T-helper 1 cell (primary cell): ENCODE data around the gene UBE2Q1.
A peak's percentile ranks its signal among the peaks of the same experiment; 100 is the strongest.
"Not testable (repeated sequence)": the region's sequence is repeated elsewhere in the genome, so short reads cannot be mapped to it uniquely, and the experiment has no call there.

ENCODE experiments used
- DNase-seq, 5 donors: peaks; one replicate each; pipeline ENCODE4 v3.0.0-alpha.2; 2012 to 2020

The UBE2Q1 gene

DNA sequence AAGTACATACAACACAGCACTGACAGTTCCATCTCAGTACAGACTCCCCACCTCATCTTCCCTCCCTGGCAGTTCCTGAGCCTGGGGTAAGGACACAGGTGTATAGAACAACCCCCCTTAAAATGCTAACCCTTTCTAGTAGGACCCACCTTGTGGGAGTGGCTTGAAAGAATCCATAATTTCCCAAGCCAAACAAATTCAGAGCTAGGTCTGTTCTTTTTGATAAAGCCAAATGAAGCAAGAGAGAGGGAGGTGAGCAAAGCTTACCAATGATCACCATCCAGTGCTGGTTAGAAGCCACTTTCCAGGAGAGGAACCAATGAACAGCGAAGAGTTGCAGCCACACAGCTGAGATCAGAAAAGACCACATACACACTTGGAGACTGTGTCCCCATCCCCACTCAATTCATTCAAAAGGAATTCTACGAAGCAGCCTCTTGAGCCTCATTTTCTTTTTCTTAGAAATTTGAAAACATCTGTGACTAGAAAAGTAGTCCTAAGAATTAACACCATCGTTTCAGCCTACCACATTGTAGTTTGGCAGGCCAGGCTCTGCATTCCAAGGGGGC is 9.2 kb downstream of the UBE2Q1 start:
- no peak for DNase-seq

- DNase-seq, result no peak
These were observed 10.4 kb downstream of the UBE2Q1 start for GRCh38 chr1:154548028-154548427.

GRCh38 chr1:154547105-154547732 is 11.2 kb downstream of the UBE2Q1 start:
- no peak for DNase-seq

DNA sequence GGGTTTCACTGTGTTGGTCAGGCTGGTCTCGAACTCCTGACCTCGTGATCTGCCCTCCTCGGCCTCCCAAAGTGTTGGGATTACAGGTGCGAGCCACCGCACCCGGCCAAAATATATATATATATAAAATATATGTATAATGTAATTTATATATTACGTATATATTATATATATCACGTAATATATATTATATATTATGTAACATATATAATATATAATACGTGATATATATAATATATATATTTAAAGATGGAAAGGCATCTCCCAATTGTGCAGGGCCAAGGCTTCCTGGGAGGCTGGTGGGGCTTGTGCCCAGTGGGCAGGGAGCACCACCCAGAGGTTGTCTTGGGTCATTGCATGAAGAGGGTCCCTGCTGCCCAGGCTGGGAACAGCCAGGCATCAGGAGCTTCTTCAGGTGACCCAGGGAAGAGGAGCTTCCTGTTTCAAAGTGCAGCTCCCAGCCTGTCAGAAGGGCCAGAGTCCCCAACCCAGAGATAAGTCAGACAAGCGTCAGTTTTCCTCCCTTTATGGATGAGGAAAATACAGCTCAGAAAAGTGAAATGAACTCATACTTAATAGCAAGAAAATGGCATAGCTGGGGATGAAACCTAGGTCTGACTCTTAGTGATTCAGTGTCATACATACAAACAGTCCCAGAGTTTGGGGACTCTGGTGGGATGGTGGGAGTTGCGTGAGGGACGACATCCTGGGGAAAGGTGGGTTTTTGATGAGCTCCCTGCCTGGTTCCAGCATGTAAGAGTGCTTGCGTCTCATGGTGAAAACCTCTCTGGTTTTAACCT is 12.0 kb downstream of the UBE2Q1 start:
- DNase-seq, result peak in 4 of 5 donors; percentile 28 to 56 (median 38)

DNA sequence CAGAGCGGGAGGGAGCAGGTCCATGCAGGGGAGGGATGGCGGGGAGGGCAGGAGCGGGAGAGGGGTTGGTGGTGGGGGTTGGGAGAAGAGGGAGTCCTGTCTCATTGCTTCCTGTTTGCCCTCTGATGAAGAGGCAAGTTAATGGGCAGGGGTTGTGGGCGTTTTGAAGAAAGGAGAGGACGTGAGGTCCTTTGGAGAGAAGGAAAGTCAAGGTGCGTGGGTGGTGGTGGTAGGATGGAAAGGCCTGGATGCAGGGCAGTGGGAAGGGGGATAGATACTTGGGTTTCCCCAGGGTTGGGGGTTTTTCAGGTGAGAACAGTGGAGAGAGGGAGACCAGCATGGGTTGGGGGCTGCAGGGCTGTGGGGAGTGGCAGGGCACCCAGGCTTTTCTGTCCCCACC is 17.2 kb downstream of the UBE2Q1 start:
- DNase-seq, result no peak

DNA sequence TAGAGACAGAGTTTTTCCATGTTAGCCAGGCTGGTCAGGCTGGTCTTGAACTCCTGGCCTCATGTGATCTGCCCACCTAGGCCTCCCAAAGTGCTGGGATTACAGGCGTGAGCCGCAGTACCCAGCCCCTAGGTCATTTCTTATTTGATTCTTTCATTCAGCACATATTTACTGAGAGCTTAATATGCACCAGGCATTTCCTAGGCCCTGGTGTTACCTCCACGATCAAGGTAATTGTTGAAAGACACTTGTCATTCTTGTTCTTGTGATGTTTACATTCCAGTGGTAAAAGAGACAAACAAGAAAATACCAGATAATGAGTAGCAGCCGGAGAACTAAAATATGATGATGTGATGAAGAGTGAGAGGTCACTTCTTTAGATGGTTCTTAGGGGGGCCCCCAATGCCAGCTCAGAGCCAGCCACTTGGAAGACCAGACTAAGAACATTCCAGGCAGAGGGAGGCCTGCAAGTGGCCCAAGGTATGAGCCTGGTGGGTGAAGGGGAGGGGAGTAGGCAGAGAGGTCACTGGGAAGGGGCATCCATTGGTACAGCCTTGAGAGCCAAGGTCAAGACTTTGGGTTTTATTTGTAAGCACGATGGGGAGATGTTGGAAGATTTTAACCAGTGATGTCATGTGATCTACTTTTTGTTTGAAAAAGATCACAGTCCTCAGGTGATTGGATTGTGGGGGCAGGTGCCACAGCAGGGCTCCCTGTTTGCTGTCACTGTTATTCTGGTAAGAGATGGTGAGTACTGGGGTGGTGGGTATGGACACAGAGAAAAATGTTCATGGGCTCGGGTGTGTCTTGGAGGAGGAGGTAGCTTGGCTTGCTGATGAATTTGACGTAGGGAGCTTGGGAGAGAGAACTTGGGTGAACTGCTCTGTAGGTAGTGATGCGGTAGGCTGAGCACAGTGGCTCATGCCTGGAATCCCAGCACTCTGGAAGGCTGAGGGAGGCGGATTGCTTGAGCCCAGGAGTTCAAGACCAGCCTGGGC is 18.7 kb downstream of the UBE2Q1 start:
- no peak for DNase-seq

DNA sequence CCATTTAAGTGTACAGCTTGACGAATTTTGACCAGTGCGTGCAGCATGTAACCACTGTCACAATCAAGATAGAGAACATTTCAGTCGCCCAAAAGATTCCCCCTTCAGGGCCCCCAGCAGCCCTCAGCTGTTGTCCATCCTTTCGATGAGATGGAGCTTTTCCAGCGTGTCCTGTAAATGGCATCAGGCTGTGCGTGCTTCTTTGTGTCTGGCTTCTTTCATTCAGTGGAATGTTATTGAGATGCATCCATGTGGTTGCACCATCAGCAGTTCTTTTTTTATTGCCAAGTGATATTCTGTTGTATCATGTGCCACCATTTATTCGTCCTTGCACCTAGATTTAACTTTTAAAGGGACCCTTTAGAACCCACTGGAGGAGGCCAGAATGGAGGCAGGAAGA is 21.9 kb downstream of the UBE2Q1 start:
- no peak for DNase-seq

DNA sequence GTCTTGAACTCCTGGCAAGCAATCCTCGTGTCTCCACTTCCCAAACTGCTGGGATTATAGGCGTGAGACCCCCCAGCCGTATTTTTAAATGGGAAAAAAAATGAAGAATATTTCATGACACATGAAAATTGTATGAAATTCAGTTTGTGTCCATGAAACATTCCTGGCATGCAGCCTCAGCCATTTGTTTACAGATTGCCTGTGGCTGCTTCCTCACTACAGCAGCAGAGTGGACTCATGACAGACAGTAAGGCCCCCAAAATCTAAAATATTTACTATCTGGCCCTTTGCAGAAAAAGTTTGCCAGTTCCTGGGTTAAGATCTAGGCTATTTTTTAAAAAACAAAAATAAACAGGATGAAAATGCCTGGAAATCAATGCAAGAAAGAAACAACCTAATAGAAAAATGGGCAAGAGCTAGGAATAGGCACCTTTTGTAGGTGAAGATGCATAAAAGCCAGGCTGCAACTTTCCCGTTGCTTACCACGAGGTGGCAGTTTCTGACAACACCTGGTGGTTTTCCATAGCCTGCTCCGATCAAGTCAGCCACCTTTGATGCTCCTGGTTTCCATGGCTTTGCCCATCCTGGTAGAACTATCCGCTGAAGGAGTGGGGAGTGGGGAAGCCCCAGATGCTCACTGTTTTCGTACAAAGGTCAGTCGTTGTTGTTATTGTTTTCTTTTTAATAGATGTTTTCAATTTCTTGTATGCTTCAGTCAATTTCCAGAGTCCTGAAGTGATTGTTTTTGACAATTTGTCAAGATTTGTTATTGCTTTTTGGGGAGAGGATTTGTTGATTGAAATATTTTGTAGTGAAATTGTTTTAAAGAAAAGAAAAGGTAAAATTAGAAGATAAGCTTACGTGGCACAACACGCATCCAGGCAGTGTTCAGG is 24.3 kb downstream of the UBE2Q1 start:
- DNase-seq, result no peak

DNA sequence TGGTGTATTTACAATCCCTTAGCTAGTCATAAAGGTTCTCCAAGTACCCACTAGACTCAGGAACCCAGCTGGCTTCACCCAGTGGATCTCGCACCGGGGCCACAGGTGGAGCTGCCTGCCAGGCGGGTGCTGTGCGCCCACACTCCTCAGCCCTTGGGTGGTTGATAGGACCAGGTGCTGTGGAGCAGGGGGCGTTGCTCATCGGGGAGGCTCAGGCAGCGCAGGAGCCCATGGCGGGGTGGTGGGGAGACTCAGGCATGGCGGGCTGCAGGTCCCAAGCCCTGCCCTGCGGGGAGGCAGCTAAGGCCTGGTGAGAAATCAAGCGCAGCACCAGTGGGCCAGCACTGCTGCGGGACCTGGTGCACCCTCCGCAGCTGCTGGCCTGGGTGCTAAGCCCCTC is 26.5 kb downstream of the UBE2Q1 start:
- not testable (repeated sequence) for DNase-seq

- no peak for DNase-seq
These were observed 29.2 kb downstream of the UBE2Q1 start for GRCh38 chr1:154529308-154529707.

DNA sequence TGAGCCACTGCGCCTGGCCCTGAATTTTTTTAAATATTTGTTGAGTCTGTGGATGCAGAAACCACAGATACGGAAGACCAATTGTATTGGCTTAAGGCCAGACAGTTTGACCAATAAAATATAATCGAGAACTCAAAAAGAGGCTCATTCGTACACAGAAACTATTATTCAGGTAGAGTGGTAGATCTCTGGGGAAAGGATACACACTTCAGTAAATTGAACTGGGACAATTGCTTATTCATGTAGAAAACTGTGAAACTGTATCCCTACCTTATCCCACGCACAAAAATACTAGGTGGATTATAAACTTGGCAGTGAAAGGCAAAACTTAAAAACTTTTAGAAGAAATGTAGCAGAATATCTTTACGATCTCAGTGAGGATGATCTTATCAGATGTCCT is 31.3 kb downstream of the UBE2Q1 start:
- no peak for DNase-seq

GRCh38 chr1:154524881-154525280 is 33.6 kb downstream of the UBE2Q1 start:
- no peak for DNase-seq

GRCh38 chr1:154521695-154522094 is 36.8 kb downstream of the UBE2Q1 start:
- DNase-seq, result no peak

DNA sequence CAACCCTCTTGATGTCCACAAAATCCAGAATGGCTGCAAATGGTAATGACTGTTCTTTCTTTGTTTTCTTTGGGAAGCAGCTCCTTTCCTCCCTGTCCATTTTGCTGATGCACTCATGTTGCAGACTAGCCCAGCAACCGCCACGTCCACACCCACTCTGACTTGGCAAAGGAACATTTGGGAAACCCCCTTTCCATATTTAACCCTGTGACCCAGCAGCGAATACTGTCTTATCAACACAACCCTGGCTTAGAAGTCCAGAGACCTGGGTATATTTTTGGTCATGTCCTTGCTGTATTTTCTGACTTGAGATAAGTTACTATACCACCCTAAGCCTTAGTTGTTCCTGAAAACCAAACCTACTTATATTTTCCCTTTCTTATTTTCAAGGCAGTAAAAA is 38.1 kb downstream of the UBE2Q1 start:
- DNase-seq, result no peak

- no peak for DNase-seq
These were observed 38.9 kb downstream of the UBE2Q1 start for GRCh38 chr1:154519591-154519991.

GRCh38 chr1:154517661-154518060 is 40.8 kb downstream of the UBE2Q1 start:
- no peak for DNase-seq

- DNase-seq, result no peak
These were observed 44.4 kb downstream of the UBE2Q1 start for GRCh38 chr1:154514066-154514553.

- DNase-seq, result no peak
These were observed 45.7 kb downstream of the UBE2Q1 start for GRCh38 chr1:154512760-154513159.

GRCh38 chr1:154503898-154504297 is 54.6 kb downstream of the UBE2Q1 start:
- DNase-seq, result no peak

- peak in 1 of 5 donors; percentile 2 for DNase-seq
These were observed 55.7 kb downstream of the UBE2Q1 start for GRCh38 chr1:154502744-154503115.

DNA sequence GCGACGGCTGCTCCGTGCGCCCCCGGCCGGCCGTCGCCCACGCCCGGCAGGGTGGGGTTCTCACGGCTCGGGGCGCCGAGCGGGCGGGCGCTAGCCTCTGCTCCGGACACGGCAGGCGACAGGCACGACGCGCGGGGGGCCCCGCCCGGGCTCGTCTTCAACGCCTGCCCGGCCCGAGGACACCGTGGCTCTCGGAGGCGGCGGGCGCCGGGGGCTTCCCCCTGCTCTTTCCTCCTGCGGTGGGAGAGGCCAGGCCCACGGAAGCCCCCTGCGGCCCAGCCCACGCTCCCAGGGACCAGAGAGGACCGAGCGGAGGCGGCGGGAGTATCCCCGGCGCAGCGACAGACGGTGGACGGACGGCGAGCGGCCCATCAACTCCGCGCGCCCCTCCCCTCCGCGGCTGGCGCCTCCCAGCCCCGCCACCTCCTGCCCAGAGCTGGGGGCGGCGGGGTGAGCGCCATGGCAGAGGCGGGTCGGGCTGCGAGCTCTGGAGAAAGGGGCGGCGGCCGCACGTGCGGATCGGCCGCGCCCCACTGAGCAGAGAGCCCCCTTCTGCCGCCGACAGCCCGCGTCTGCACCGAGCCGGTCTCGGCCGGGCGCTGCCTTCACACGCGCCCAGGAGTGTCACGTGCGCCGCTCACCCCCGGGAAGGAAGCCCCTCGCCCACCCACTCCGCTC is 56.3 kb downstream of the UBE2Q1 start, which contains the start of the genes SHE and TDRD10:
Gene SHE, minus strand, starts transcription at position 347 of the 678 bp plus-strand sequence. CDS start 386 bp downstream, outside the sequence.
Gene TDRD10, plus strand, starts transcription at position 154 of the 678 bp plus-strand sequence. CDS start 4,685 bp downstream, outside the sequence.
- DNase-seq, result peak in 1 of 5 donors; percentile 3
